Measurements from ENCODE around the gene RAB3C. TPM values are rescaled to one million over a fixed set of nuclear protein-coding genes. Genes with fewer than 3 reads are reported as not detected.

Gene RAB3C
- total RNA-seq, 1 donor from 2014 or later: 0.45 TPM

DNA sequence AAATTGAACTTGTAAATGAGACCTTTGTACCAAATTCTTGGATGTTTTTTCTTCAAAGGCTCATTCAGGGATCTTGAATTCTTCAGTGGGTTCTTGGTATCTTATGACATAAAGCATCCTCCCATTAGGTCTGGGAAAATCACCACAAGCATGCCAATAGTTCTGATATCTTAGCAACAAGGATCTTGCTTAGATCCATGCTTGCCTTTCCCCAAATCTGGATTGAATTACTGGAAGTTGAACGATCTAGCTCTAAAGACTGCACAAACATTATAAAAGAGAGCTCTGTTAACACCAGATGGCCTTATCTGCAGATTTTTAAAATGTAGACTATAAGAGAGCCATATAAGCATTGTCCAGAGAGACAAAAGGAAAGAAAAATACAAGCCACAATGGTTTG, 266.3 kb downstream of the RAB3C start:
- no peaks in the 10 kb centered on the region for H3K4me1 Mint-ChIP-seq (ENCODE audit: low read depth, unreplicated experiment)
- no peaks in the 10 kb centered on the region for H3K79me2 ChIP-seq (ENCODE audit: insufficient read depth, low read length)
- H3K36me3 Mint-ChIP-seq (ENCODE audit: low read depth, unreplicated experiment): no peaks in the 10 kb centered on the region
- no peaks in the 10 kb centered on the region for H3K9me3 ChIP-seq (ENCODE audit: insufficient read depth, low read depth, low read length)
- DNase-seq (ENCODE audit: low read depth): no peak
- no peak overlapping the region for H2AFZ ChIP-seq (ENCODE audit: low read depth, low read length)
- no peaks in the 10 kb centered on the region for H4K20me1 ChIP-seq (ENCODE audit: insufficient read depth, low read length)
- H3K4me3 Mint-ChIP-seq (ENCODE audit: unreplicated experiment): no peak overlapping the region
- peaks cover 3% of the 10 kb centered on the region for H3K27me3 ChIP-seq (ENCODE audit: insufficient read depth, low read length)
- FAIRE-seq: no peak
- H3K27me3 Mint-ChIP-seq (ENCODE audit: low read depth, unreplicated experiment): peaks cover 4% of the 10 kb centered on the region
- no peak overlapping the region for H3K4me3 ChIP-seq (ENCODE audit: insufficient read depth, low read depth, low read length)
- TF ChIP-seq EZH2 (IDR thresholded peaks at IDR 0.05; ENCODE audit: insufficient read depth, low read length): no peak
- TF ChIP-seq, protein P1, sequence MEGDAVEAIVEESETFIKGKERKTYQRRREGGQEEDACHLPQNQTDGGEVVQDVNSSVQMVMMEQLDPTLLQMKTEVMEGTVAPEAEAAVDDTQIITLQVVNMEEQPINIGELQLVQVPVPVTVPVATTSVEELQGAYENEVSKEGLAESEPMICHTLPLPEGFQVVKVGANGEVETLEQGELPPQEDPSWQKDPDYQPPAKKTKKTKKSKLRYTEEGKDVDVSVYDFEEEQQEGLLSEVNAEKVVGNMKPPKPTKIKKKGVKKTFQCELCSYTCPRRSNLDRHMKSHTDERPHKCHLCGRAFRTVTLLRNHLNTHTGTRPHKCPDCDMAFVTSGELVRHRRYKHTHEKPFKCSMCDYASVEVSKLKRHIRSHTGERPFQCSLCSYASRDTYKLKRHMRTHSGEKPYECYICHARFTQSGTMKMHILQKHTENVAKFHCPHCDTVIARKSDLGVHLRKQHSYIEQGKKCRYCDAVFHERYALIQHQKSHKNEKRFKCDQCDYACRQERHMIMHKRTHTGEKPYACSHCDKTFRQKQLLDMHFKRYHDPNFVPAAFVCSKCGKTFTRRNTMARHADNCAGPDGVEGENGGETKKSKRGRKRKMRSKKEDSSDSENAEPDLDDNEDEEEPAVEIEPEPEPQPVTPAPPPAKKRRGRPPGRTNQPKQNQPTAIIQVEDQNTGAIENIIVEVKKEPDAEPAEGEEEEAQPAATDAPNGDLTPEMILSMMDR (IDR thresholded peaks at IDR 0.05; ENCODE audit: insufficient read depth, low read depth, low read length): no peak
- H3K9me3 Mint-ChIP-seq (ENCODE audit: unreplicated experiment): no peaks in the 10 kb centered on the region
- H3K9ac ChIP-seq (ENCODE audit: low read length): no peak overlapping the region
- H3K36me3 ChIP-seq (ENCODE audit: insufficient read depth, low read length): no peaks in the 10 kb centered on the region
- H3K4me1 ChIP-seq (ENCODE audit: insufficient read depth, low read length): no peaks in the 10 kb centered on the region
- H3K27ac ChIP-seq (ENCODE audit: low read depth, low read length): no peak overlapping the region
- H3K4me2 ChIP-seq (ENCODE audit: low read length): no peak overlapping the region
- no peak overlapping the region for H3K27ac Mint-ChIP-seq (ENCODE audit: unreplicated experiment)

GRCh38 chr5:58849921-58850667, 267.2 kb downstream of the RAB3C start:
- no peak overlapping the region for H3K4me3 ChIP-seq (ENCODE audit: insufficient read depth, low read depth, low read length)
- peak; percentile 15 for DNase-seq (ENCODE audit: low read depth)
- no peaks in the 10 kb centered on the region for H3K4me1 Mint-ChIP-seq (ENCODE audit: low read depth, unreplicated experiment)

More at GRCh38 chr5:58849921-58850667, 267.2 kb downstream of the RAB3C start:
- Histone ChIP-seq H3K27me3 (ENCODE audit: insufficient read depth, low read length) (peaks cover 3% of the 10 kb centered on the region), H3K27ac (ENCODE audit: low read depth, low read length) (no peak overlapping the region), H3K4me2 (ENCODE audit: low read length) (no peak overlapping the region), H3K9me3 (ENCODE audit: insufficient read depth, low read depth, low read length) (no peaks in the 10 kb centered on the region), H2AFZ (ENCODE audit: low read depth, low read length) (no peak overlapping the region), H3K79me2 (ENCODE audit: insufficient read depth, low read length) (no peaks in the 10 kb centered on the region), H3K4me1 (ENCODE audit: insufficient read depth, low read length) (no peaks in the 10 kb centered on the region), H3K36me3 (ENCODE audit: insufficient read depth, low read length) (no peaks in the 10 kb centered on the region), H4K20me1 (ENCODE audit: insufficient read depth, low read length) (no peaks in the 10 kb centered on the region), H3K9ac (ENCODE audit: low read length) (no peak overlapping the region)
- no peaks in the 10 kb centered on the region for H3K36me3 Mint-ChIP-seq (ENCODE audit: low read depth, unreplicated experiment)
- peaks cover 4% of the 10 kb centered on the region for H3K27me3 Mint-ChIP-seq (ENCODE audit: low read depth, unreplicated experiment)
- H3K9me3 Mint-ChIP-seq (ENCODE audit: unreplicated experiment): no peaks in the 10 kb centered on the region
- H3K4me3 Mint-ChIP-seq (ENCODE audit: unreplicated experiment): no peak overlapping the region
- no peak overlapping the region for H3K27ac Mint-ChIP-seq (ENCODE audit: unreplicated experiment)
- no peak for TF ChIP-seq EZH2 (IDR thresholded peaks at IDR 0.05; ENCODE audit: insufficient read depth, low read length)
- TF ChIP-seq, protein P1 (IDR thresholded peaks at IDR 0.05; ENCODE audit: insufficient read depth, low read depth, low read length): peak; percentile 47
- no peak for FAIRE-seq
